ENCODE results near the gene ZBTB3. TPM values are rescaled to one million over a fixed set of nuclear protein-coding genes. Genes with fewer than 3 reads are reported as not detected.

The ZBTB3 gene
- total RNA-seq, 2 donors from 2014 or later, result 3.9 to 4.0 TPM

DNA sequence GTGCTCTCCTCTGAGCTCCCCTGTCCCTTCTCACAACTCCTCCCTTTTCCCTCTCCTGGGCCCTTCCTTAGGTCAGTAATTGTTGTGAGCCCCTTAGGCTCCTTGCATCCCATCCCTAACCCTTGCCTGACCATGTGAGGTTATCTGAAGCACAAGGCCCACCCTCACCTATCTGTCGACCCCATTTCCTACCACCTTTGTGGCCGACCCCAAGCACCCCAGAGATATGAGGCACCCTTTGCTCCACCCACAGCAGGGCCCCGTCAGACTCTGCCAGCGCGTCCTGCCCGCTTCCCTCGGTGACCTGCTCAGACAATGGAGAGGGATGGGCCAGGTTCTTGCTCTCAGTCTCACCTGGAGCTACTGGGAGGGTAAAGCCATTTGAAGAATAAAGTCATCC lies 45.2 kb downstream of the ZBTB3 start:
- no peaks in the 10 kb centered on the region for H3K36me3 ChIP-seq (replicated peaks in 1 of 2; ENCODE audit: insufficient read depth in 1 of 2, low read depth in 2 of 2)
- no peak for TF ChIP-seq POLR2A (IDR thresholded peaks at IDR 0.05)
- TF ChIP-seq, protein P1, sequence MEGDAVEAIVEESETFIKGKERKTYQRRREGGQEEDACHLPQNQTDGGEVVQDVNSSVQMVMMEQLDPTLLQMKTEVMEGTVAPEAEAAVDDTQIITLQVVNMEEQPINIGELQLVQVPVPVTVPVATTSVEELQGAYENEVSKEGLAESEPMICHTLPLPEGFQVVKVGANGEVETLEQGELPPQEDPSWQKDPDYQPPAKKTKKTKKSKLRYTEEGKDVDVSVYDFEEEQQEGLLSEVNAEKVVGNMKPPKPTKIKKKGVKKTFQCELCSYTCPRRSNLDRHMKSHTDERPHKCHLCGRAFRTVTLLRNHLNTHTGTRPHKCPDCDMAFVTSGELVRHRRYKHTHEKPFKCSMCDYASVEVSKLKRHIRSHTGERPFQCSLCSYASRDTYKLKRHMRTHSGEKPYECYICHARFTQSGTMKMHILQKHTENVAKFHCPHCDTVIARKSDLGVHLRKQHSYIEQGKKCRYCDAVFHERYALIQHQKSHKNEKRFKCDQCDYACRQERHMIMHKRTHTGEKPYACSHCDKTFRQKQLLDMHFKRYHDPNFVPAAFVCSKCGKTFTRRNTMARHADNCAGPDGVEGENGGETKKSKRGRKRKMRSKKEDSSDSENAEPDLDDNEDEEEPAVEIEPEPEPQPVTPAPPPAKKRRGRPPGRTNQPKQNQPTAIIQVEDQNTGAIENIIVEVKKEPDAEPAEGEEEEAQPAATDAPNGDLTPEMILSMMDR (IDR thresholded peaks at IDR 0.05), result no peak
- peak overlapping the region; percentile 70 to 94 (median 93) for H3K27ac ChIP-seq
- DNase-seq (peak in 3 of 4 donors; percentile 34 to 44 (median 40)), ATAC-seq (no peak)
- 2 to 3% methylated on average over 7 of the region's 7 CpGs for WGBS, 2 donors
- H3K4me3 ChIP-seq, result no peak overlapping the region
- H3K27me3 ChIP-seq, result no peaks in the 10 kb centered on the region
- H3K9me3 ChIP-seq, result no peaks in the 10 kb centered on the region
- H3K4me1 ChIP-seq, result peaks cover 85% of the 10 kb centered on the region
- intact Hi-C loops (cut with DNase I), result no loop called here

DNA sequence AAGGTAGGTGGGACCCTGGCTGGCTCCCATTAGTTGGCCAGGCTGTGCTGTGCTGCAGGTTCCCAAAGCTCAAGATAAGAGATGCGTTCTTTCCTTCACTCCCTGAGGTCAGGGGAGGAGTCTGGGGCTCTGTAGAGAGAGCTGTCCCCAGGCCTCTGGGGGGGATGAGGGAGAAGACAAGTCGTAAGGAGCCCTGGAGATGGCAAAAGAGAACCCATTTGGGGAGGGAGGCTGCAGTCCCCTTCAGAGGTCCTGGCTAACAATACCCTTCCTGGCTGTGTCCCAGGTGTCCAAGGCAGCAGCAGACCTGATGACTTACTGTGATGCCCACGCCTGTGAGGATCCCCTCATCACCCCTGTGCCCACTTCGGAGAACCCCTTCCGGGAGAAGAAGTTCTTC lies 45.6 kb downstream of the ZBTB3 start:
- intact Hi-C loops (cut with DNase I), result no loop called here
- 63 to 64% methylated on average over 5 of the region's 5 CpGs for WGBS, 2 donors
- H3K4me3 ChIP-seq, result no peak overlapping the region
- TF ChIP-seq POLR2A (IDR thresholded peaks at IDR 0.05), result no peak
- TF ChIP-seq, protein P1 (IDR thresholded peaks at IDR 0.05), result no peak
- no peaks in the 10 kb centered on the region for H3K36me3 ChIP-seq (replicated peaks in 1 of 2; ENCODE audit: insufficient read depth in 1 of 2, low read depth in 2 of 2)
- ATAC-seq (no peak), DNase-seq (no peak)
- H3K4me1 ChIP-seq, result peaks cover 81% of the 10 kb centered on the region
- no peaks in the 10 kb centered on the region for H3K27me3 ChIP-seq
- H3K9me3 ChIP-seq, result no peaks in the 10 kb centered on the region
- H3K27ac ChIP-seq, result peak overlapping the region; percentile 70 to 94 (median 93)

DNA sequence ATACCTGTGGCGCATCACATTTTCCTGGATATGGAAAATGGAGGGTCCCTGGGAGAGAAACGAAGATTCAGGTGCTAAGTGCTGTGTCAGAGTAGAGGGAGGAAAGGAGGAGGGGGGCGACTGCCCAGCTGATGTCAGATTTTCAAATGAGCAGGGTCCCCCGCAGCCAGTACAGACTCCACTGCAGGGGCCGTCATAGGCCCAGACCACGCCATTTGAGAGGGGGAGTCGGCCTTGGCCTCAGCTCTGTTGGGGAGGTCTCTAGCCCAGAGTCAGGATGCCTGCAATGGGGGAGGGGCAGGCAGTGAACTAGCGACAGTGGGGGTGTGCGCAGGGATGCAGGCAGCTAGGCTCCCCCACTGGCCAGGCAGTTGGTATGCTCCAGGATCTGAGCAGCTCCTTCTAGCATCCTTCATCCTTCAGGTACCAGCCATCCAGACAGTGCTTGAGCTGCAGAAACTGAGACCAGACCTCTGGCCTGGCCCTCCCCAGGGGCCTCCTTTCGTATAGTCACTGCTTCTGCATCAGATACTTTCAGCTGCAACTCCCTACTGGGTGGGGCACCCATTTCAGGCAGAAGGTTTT lies 46.6 kb downstream of the ZBTB3 start, which contains the start of the genes BSCL2 and GNG3:
TSS of gene BSCL2 (minus strand) at position 148 of the 585 bp plus-strand sequence. CDS start 229 bp downstream, outside the sequence.
TSS of gene GNG3 (plus strand) at position 400 of the 585 bp plus-strand sequence. CDS start 620 bp downstream, outside the sequence.
- intact Hi-C loops (cut with DNase I), result no loop called here
- Histone ChIP-seq H3K4me1 (peaks cover 71% of the 10 kb centered on the region), H3K36me3 (replicated peaks in 1 of 2; ENCODE audit: insufficient read depth in 1 of 2, low read depth in 2 of 2) (no peaks in the 10 kb centered on the region), H3K27me3 (no peaks in the 10 kb centered on the region), H3K27ac (peak within 1 kb of the TSS; percentile 89 to 94 (median 93)), H3K9me3 (no peaks in the 10 kb centered on the region), H3K4me3 (peak within 1 kb of the TSS; percentile 63 to 74)
- TF ChIP-seq POLR2A (IDR thresholded peaks at IDR 0.05), result no peak
- TF ChIP-seq, protein P1 (IDR thresholded peaks at IDR 0.05), result no peak
- DNase-seq (no peak), ATAC-seq (no peak)
- WGBS, 2 donors, result 84 to 85% methylated on average over 9 of the region's 10 CpGs

DNA sequence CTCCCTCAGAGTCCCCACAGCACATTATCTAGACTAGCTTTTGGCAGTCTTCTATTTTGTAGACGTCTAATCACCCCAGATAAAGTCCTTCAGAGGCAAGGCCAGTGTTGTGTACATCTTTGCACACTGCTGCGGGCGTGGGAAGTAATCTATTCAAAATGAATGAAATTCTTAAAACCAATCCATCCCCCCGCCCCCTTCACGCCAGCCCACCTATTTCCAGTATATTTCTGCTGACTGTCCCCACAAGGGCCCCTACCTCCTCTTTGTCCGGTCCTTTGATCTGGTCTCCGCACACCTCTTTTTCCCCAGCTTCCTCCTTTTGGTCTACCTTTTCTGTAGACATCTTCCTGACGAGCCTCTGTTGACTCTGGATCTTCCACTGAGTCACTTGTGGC lies 47.1 kb downstream of the ZBTB3 start:
- ATAC-seq (no peak), DNase-seq (no peak)
- no peaks in the 10 kb centered on the region for H3K27me3 ChIP-seq
- H3K4me1 ChIP-seq, result peaks cover 66% of the 10 kb centered on the region
- H3K36me3 ChIP-seq (replicated peaks in 1 of 2; ENCODE audit: insufficient read depth in 1 of 2, low read depth in 2 of 2), result no peaks in the 10 kb centered on the region
- TF ChIP-seq, protein P1 (IDR thresholded peaks at IDR 0.05), result no peak
- no peak for TF ChIP-seq POLR2A (IDR thresholded peaks at IDR 0.05)
- H3K4me3 ChIP-seq, result no peak overlapping the region
- H3K9me3 ChIP-seq, result no peaks in the 10 kb centered on the region
- H3K27ac ChIP-seq, result peak overlapping the region; percentile 85 to 92 (median 89)
- intact Hi-C loops (cut with DNase I), result no loop called here
- 47 to 49% methylated on average over 8 of the region's 8 CpGs for WGBS, 2 donors
